A673 (cell line): ENCODE data around the gene OR51E1. TPM values are rescaled to one million over a fixed set of nuclear protein-coding genes. Genes with fewer than 3 reads are reported as not detected.

ENCODE experiments used
- BruUV-seq: library from RNA; stranded (reverse); fragments of 400-500 nt; replicated peaks from 2 replicates; lab custom pipeline; 2021; lab: Mats Ljungman, UMichigan
- CTCF ChIA-PET: fragments of 300-600 bp; sonication (Branson Sonifier 250); formaldehyde crosslinking; loops from one replicate; lab custom pipeline; 2022; ENCODE audit warnings: antibody characterized with exemption; lab: Charles Lee
- POLR2A ChIA-PET: fragments of 300-600 bp; sonication (Branson Sonifier 250); formaldehyde crosslinking; loops from one replicate; lab custom pipeline; 2022; ENCODE audit warnings: antibody characterized with exemption; ENCODE audit not compliant: low non-redundant PET; lab: Charles Lee
- DNase-seq: peaks from one replicate; pipeline ENCODE4 v3.0.0-alpha.2; 2015; ENCODE audit warnings: low spot score
- H3K27ac ChIP-seq: fragments of 200-600 bp; sonication (generic); 2 replicates; pipeline ENCODE4 v1.5.1; 2016; ENCODE audit warnings: mixed run types, low read depth, mild to moderate bottlenecking, mixed read lengths, antibody characterized with exemption, low read length; ENCODE audit not compliant: poor library complexity, severe bottlenecking
- H3K27me3 ChIP-seq: fragments of 200-600 bp; sonication (generic); replicated peaks from 2 replicates; pipeline ENCODE4 v1.6.1; 2017; ENCODE audit warnings: mixed run types, low read depth, mild to moderate bottlenecking, mixed read lengths, antibody characterized with exemption, low read length; ENCODE audit not compliant: insufficient read depth, poor library complexity
- H3K36me3 ChIP-seq: fragments of 200-600 bp; sonication (generic); 2 replicates; pipeline ENCODE4 v1.6.1; 2016; ENCODE audit warnings: mixed run types, mild to moderate bottlenecking, mixed read lengths, antibody characterized with exemption, low read length; ENCODE audit not compliant: insufficient read depth, poor library complexity, severe bottlenecking
- H3K4me1 ChIP-seq: fragments of 200-600 bp; sonication (generic); 2 replicates; pipeline ENCODE4 v1.6.1; 2017; ENCODE audit warnings: mixed run types, mild to moderate bottlenecking, mixed read lengths, antibody characterized with exemption, low read length; ENCODE audit not compliant: insufficient read depth, poor library complexity, severe bottlenecking
- H3K4me3 ChIP-seq: fragments of 200-600 bp; sonication (generic); 2 replicates; pipeline ENCODE4 v1.5.1; 2016; ENCODE audit warnings: low read depth, mixed run types, mild to moderate bottlenecking, mixed read lengths, low read length; ENCODE audit not compliant: poor library complexity, severe bottlenecking
- H3K9me3 ChIP-seq: fragments of 200-600 bp; sonication (generic); 2 replicates; pipeline ENCODE4 v1.6.1; 2016; ENCODE audit warnings: mixed run types, low read depth, mild to moderate bottlenecking, mixed read lengths, antibody characterized with exemption, low read length; ENCODE audit not compliant: poor library complexity, severe bottlenecking
- EZH2 ChIP-seq: fragments of 200-600 bp; sonication (generic); IDR thresholded peaks from 2 replicates; pipeline ENCODE4 v1.6.1; 2017; ENCODE audit warnings: borderline replicate concordance, low read depth, mild to moderate bottlenecking, mixed read lengths, antibody characterized with exemption, low read length; ENCODE audit not compliant: poor library complexity, severe bottlenecking
- intact Hi-C: fragments of 100-400 bp; cut with micrococcal nuclease; formaldehyde crosslinking; loops from one replicate; pipeline ENCODE4 v1.10.0; 2022; ENCODE audit not compliant: unreplicated experiment
- total RNA-seq: library from RNA; stranded (reverse); gene quantifications from 2 replicates; pipeline ENCODE4 v1.2.3, GENCODE V29; 2021
- TF ChIP-seq, protein P1 (sequence below): fragments of 300-800, 200-600 bp; sonication (generic); conservative IDR thresholded peaks from 2 replicates; pipeline ENCODE4 v1.5.1; 2017; ENCODE audit warnings: low read depth, mild to moderate bottlenecking, antibody characterized with exemption, low read length, moderate library complexity, mixed read lengths

Gene OR51E1
- total RNA-seq, 1 experiment from 2014 or later, result not detected

DNA sequence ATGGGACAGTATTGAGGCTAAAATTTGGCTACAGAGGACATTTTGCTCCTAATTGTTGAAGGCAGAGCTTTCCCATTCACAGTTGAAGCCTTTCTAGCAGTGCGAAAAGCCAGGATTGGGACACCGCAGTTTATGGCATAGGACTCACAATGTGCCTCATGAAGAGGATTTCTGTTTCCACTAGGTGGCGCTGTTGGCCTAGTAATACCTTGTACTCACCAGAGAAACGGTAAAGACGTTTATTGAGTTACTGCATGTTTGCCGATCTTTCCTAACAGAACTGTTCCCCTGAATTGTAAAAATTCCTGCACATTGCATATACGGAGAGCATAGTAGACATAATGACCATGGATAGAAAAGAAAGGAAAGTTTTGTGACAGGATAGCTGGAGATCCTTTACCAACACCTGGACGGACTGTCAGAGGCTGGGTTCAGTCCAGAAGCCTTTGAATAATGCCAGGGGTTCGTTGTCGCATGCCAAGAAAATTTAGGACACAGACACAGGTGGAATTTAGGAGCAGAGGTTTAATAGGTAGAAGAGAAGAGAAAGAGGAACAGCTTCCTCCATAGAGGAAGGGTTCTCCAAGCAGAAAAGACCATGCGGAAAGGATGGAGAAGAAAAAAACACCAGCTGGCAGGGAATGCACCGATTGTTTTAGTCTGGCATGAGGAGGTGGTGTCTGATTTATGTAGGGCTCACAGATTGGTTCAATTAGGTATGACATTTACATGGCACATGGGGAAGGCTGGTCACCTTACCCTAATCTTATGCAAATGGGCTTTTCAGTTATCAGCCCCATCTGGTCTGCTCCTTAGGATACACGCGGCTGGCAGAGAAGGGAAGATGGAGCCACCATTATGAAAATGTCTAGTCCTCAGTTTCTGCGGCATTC lies 17.3 kb upstream of the OR51E1 start:
- DNase-seq, result peak; percentile 78
- CTCF ChIA-PET, result no interaction called here
- Histone ChIP-seq H3K27ac (no peak overlapping the region), H3K36me3 (no peaks in the 10 kb centered on the region), H3K4me3 (no peak overlapping the region), H3K27me3 (no peaks in the 10 kb centered on the region), H3K9me3 (no peaks in the 10 kb centered on the region), H3K4me1 (no peaks in the 10 kb centered on the region)
- BruUV-seq, result no TSS peak
- POLR2A ChIA-PET, result no interaction called here
- intact Hi-C loops, result loop anchor here (1.0 to 5.0 kb wide), 3 partner anchors 378 to 754 kb away; no protein-coding TSS in a partner anchor
- no peak for TF ChIP-seq EZH2
- TF ChIP-seq, protein P1, sequence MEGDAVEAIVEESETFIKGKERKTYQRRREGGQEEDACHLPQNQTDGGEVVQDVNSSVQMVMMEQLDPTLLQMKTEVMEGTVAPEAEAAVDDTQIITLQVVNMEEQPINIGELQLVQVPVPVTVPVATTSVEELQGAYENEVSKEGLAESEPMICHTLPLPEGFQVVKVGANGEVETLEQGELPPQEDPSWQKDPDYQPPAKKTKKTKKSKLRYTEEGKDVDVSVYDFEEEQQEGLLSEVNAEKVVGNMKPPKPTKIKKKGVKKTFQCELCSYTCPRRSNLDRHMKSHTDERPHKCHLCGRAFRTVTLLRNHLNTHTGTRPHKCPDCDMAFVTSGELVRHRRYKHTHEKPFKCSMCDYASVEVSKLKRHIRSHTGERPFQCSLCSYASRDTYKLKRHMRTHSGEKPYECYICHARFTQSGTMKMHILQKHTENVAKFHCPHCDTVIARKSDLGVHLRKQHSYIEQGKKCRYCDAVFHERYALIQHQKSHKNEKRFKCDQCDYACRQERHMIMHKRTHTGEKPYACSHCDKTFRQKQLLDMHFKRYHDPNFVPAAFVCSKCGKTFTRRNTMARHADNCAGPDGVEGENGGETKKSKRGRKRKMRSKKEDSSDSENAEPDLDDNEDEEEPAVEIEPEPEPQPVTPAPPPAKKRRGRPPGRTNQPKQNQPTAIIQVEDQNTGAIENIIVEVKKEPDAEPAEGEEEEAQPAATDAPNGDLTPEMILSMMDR, result peak; percentile 73

DNA sequence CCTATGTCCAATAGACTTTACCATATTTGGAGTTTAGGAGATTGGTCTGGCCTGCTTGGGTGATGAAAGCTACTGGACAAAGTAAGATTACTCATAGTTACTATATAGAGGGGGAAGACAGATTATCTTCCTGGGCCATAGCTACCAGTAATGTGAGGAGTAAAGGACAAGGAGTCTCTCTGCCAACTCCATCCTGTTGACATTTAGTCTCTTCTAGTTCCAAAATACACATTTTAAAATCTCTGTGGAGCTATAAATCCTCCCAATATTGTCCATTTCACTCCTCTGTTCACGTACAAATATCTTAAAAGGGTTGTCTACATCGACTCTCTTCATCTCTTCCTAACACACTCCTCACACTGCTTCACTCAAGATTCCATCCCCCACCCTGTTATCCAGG lies 7.6 kb upstream of the OR51E1 start:
- Histone ChIP-seq H3K9me3 (no peaks in the 10 kb centered on the region), H3K27ac (no peak overlapping the region), H3K36me3 (no peaks in the 10 kb centered on the region), H3K4me3 (no peak overlapping the region), H3K4me1 (no peaks in the 10 kb centered on the region), H3K27me3 (peaks cover 9% of the 10 kb centered on the region)
- DNase-seq, result no peak
- no TSS peak for BruUV-seq
- POLR2A ChIA-PET, result no interaction called here
- intact Hi-C loops, result loop anchor here (2.0 to 10.0 kb wide), 3 partner anchors 191 to 1173 kb away; partner anchors contain the start of gene OR52N2
- CTCF ChIA-PET, result interaction anchor here (0.7 to 0.9 kb wide), 2 partner anchors 12 to 190 kb away, joined by 3 to 10 read pairs; no protein-coding TSS in a partner anchor
- TF ChIP-seq, protein P1, result no peak
- TF ChIP-seq EZH2, result no peak

DNA sequence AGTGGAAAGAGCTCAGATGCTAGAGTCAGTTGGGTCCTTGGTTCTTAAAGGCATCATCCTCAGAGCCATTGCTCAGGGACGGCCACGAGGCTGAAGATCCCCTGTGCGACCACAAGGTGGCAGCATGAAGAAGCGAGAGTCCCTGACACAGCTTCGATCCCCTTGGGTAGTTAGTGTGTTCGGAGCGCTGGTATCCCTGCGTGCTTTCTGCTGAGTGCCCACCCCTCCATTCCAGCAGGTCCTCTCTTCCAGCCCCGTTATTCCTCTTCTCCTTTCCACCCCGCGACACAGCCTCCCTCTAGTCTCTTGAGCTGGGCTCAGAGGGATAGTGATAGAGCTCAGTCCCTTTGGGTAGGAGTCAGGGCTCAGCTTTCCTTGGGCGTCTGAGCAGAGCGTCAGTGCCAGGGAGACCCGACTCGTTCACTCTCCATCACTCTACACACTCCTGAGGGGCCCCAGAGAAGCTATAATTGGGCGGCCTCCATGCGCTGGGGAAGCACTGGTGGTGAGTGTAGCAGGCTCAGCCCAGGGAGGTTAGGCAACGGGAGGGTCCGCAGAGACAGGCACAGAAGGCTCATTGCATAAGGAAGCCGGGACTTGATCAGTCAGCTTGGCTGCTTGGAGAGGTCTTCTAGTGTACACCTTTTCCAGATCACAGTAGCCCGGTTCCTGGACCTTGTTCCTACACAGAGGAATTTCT lies 6.7 kb upstream of the OR51E1 start, which contains the start of gene OR51D1:
OR51D1 (plus strand) TSS at position 516 of the 700 bp plus-strand sequence. CDS start 2,314 bp downstream, outside the sequence.
- Histone ChIP-seq H3K27me3 (peaks cover 9% of the 10 kb centered on the region), H3K4me3 (no peak within 1 kb of the TSS), H3K4me1 (no peaks in the 10 kb centered on the region), H3K36me3 (no peaks in the 10 kb centered on the region), H3K27ac (no peak within 1 kb of the TSS), H3K9me3 (no peaks in the 10 kb centered on the region)
- BruUV-seq, result no TSS peak
- peak; percentile 74 for DNase-seq
- POLR2A ChIA-PET, result no interaction called here
- CTCF ChIA-PET, result interaction anchor here (0.9 kb wide), 2 partner anchors 43 to 189 kb away, joined by 3 to 10 read pairs; no protein-coding TSS in a partner anchor
- intact Hi-C loops, result loop anchor here (1.0 to 10.0 kb wide), 4 partner anchors 190 to 1172 kb away; partner anchors contain the start of gene OR52N2
- TF ChIP-seq, protein P1, result peak; percentile 83
- TF ChIP-seq EZH2, result no peak
